UCSD-AML1 (cell line): ENCODE data around the gene TBC1D4.
"Not testable (repeated sequence)": the region's sequence is repeated elsewhere in the genome, so short reads cannot be mapped to it uniquely, and the experiment has no call there.

Experiments used
- DNase-seq: peaks from one replicate; lab custom pipeline; 2025; ENCODE audit not compliant: unreplicated experiment; lab: John Stamatoyannopoulos, UW

TBC1D4 gene

GRCh38 chr13:75365724-75366173, 116.2 kb downstream of the TBC1D4 start:
- no peak for DNase-seq

- no peak for DNase-seq
These were observed 117.7 kb downstream of the TBC1D4 start for GRCh38 chr13:75364131-75364713.

GRCh38 chr13:75363371-75363770, 118.6 kb downstream of the TBC1D4 start:
- no peak for DNase-seq

GRCh38 chr13:75362026-75362425, 119.9 kb downstream of the TBC1D4 start:
- no peak for DNase-seq

- DNase-seq: no peak
These were observed 121.8 kb downstream of the TBC1D4 start for GRCh38 chr13:75360170-75360569.

GRCh38 chr13:75359266-75359665, 122.7 kb downstream of the TBC1D4 start:
- no peak for DNase-seq

- peak; percentile 12 for DNase-seq
These were observed 124.2 kb downstream of the TBC1D4 start for GRCh38 chr13:75357576-75358289.

- DNase-seq: no peak
These were observed 125.5 kb downstream of the TBC1D4 start for GRCh38 chr13:75356421-75356820.

GRCh38 chr13:75355609-75356008, 126.4 kb downstream of the TBC1D4 start:
- no peak for DNase-seq

GRCh38 chr13:75353781-75354193, 128.2 kb downstream of the TBC1D4 start:
- DNase-seq: no peak

- DNase-seq: no peak
These were observed 129.2 kb downstream of the TBC1D4 start for GRCh38 chr13:75352641-75353327.

GRCh38 chr13:75351538-75351937, 130.4 kb downstream of the TBC1D4 start:
- not testable (repeated sequence) for DNase-seq

- DNase-seq: no peak
These were observed 134.0 kb downstream of the TBC1D4 start for GRCh38 chr13:75347925-75348324.

- DNase-seq: no peak
These were observed 134.5 kb downstream of the TBC1D4 start for GRCh38 chr13:75347457-75347856.

GRCh38 chr13:75345193-75345592, 136.8 kb downstream of the TBC1D4 start:
- no peak for DNase-seq

GRCh38 chr13:75341028-75341427, 140.9 kb downstream of the TBC1D4 start:
- no peak for DNase-seq

- DNase-seq: no peak
These were observed 142.2 kb downstream of the TBC1D4 start for GRCh38 chr13:75339635-75340374.

- no peak for DNase-seq
These were observed 147.1 kb downstream of the TBC1D4 start for GRCh38 chr13:75334634-75335447.

- no peak for DNase-seq
These were observed 148.9 kb downstream of the TBC1D4 start for GRCh38 chr13:75333103-75333502.

- DNase-seq: no peak
These were observed 150.1 kb downstream of the TBC1D4 start for GRCh38 chr13:75331792-75332349.
